ENCODE measurements around the gene SPCS3.
"Not testable (repeated sequence)": the region's sequence is repeated elsewhere in the genome, so short reads cannot be mapped to it uniquely, and the experiment has no call there.

SPCS3 gene

GRCh38 chr4:176319704-176320339 is at the start of gene SPCS3:
Gene SPCS3 (plus strand): TSS chr4:176319966. CDS start chr4:176320077, 111 bp downstream.
- DNase-seq (ENCODE audit: low read depth in 2 of 2, low spot score in 1 of 2) = peak; percentile 82 to 93

- DNase-seq (ENCODE audit: low read depth in 2 of 2, low spot score in 1 of 2) = no peak
Observed at GRCh38 chr4:176270669-176271068, 49.1 kb upstream of the SPCS3 start.

GRCh38 chr4:176271749-176272148 is 48.0 kb upstream of the SPCS3 start:
- DNase-seq (ENCODE audit: low read depth in 2 of 2, low spot score in 1 of 2) = no peak

- no peak for DNase-seq (ENCODE audit: low read depth in 2 of 2, low spot score in 1 of 2)
Observed at GRCh38 chr4:176272799-176273198, 47.0 kb upstream of the SPCS3 start.

- no peak for DNase-seq (ENCODE audit: low read depth in 2 of 2, low spot score in 1 of 2)
Observed at GRCh38 chr4:176273736-176274135, 46.0 kb upstream of the SPCS3 start.

GRCh38 chr4:176274441-176274840 is 45.3 kb upstream of the SPCS3 start:
- DNase-seq (ENCODE audit: low read depth in 2 of 2, low spot score in 1 of 2) = no peak

- DNase-seq (ENCODE audit: low read depth in 2 of 2, low spot score in 1 of 2) = no peak
Observed at GRCh38 chr4:176276710-176277109, 43.1 kb upstream of the SPCS3 start.

GRCh38 chr4:176277162-176277904 is 42.4 kb upstream of the SPCS3 start:
- no peak for DNase-seq (ENCODE audit: low read depth in 2 of 2, low spot score in 1 of 2)

GRCh38 chr4:176279560-176279959 is 40.2 kb upstream of the SPCS3 start:
- not testable (repeated sequence) for DNase-seq (ENCODE audit: low read depth in 2 of 2, low spot score in 1 of 2)

GRCh38 chr4:176286728-176287127 is 33.0 kb upstream of the SPCS3 start:
- no peak for DNase-seq (ENCODE audit: low read depth in 2 of 2, low spot score in 1 of 2)

GRCh38 chr4:176287546-176287945 is 32.2 kb upstream of the SPCS3 start:
- DNase-seq (ENCODE audit: low read depth in 2 of 2, low spot score in 1 of 2) = no peak

GRCh38 chr4:176288020-176288419 is 31.7 kb upstream of the SPCS3 start:
- DNase-seq (ENCODE audit: low read depth in 2 of 2, low spot score in 1 of 2) = no peak

GRCh38 chr4:176289561-176289960 is 30.2 kb upstream of the SPCS3 start:
- no peak for DNase-seq (ENCODE audit: low read depth in 2 of 2, low spot score in 1 of 2)

GRCh38 chr4:176290520-176290919 is 29.2 kb upstream of the SPCS3 start:
- no peak for DNase-seq (ENCODE audit: low read depth in 2 of 2, low spot score in 1 of 2)

- no peak for DNase-seq (ENCODE audit: low read depth in 2 of 2, low spot score in 1 of 2)
Observed at GRCh38 chr4:176291748-176292147, 28.0 kb upstream of the SPCS3 start.

GRCh38 chr4:176292920-176293319 is 26.8 kb upstream of the SPCS3 start:
- no peak for DNase-seq (ENCODE audit: low read depth in 2 of 2, low spot score in 1 of 2)

- no peak for DNase-seq (ENCODE audit: low read depth in 2 of 2, low spot score in 1 of 2)
Observed at GRCh38 chr4:176293660-176294059, 26.1 kb upstream of the SPCS3 start.

- not testable (repeated sequence) for DNase-seq (ENCODE audit: low read depth in 2 of 2, low spot score in 1 of 2)
Observed at GRCh38 chr4:176295907-176296306, 23.9 kb upstream of the SPCS3 start.

- no peak for DNase-seq (ENCODE audit: low read depth in 2 of 2, low spot score in 1 of 2)
Observed at GRCh38 chr4:176298664-176299063, 21.1 kb upstream of the SPCS3 start.

GRCh38 chr4:176300036-176300435 is 19.7 kb upstream of the SPCS3 start:
- no peak for DNase-seq (ENCODE audit: low read depth in 2 of 2, low spot score in 1 of 2)

- DNase-seq (ENCODE audit: low read depth in 2 of 2, low spot score in 1 of 2) = no peak
Observed at GRCh38 chr4:176300565-176300964, 19.2 kb upstream of the SPCS3 start.

All from stimulated activated CD8-positive, alpha-beta memory T cell treated with anti-CD3 and anti-CD28 coated beads, Interleukin-4, amount 100 ng/mL, for 1 hour (primary cell).